Skeletal muscle satellite cell (primary cell): ENCODE measurements around the gene C3orf52.

Experiments
- H3K27me3 ChIP-seq: 2 replicates; pipeline ENCODE4 v1.7.0; 2013; ENCODE audit warnings: low read length; ENCODE audit not compliant: control insufficient read depth, insufficient read depth
- H3K36me3 ChIP-seq: 2 replicates; pipeline ENCODE4 v1.7.0; 2013; ENCODE audit warnings: mild to moderate bottlenecking, control low read depth, low read length; ENCODE audit not compliant: insufficient read depth
- H3K4me1 ChIP-seq: 2 replicates; pipeline ENCODE4 v1.7.0; 2013; ENCODE audit warnings: low read length; ENCODE audit not compliant: control insufficient read depth, insufficient read depth
- H3K4me2 ChIP-seq: 2 replicates; pipeline ENCODE4 v1.7.0; 2013; ENCODE audit warnings: mild to moderate bottlenecking, low read length
- H3K4me3 ChIP-seq: 2 replicates; pipeline ENCODE4 v1.7.0; 2013; ENCODE audit warnings: low read length
- H3K9ac ChIP-seq: 2 replicates; pipeline ENCODE4 v1.7.0; 2013; ENCODE audit warnings: mild to moderate bottlenecking, low read depth, low read length, moderate library complexity
- H3K9me3 ChIP-seq: replicated peaks from 2 replicates; pipeline ENCODE4 v1.7.0; 2013; ENCODE audit warnings: mild to moderate bottlenecking, control low read depth, low read length

The C3orf52 gene

DNA sequence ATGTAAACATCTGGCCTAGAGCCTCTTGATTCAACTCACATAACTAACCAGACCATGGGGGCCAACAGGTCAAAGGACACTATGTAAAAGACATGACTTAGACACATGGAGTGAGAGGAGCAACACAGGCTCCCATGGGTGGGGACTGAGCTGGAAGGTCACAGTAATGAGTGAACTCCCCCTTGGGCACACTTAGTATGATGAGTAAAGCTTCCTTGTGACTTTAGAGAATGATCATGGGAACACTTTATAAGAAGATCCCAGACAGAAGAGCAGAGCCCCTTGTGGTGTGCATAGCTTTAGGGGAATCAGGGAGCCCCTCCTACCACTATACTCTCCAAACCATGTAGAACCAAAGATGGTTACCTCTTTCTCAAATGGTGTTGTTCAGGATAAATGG, 36.7 kb downstream of the C3orf52 start:
- Histone ChIP-seq H3K4me1 (no peaks in the 10 kb centered on the region), H3K9me3 (no peaks in the 10 kb centered on the region), H3K36me3 (peaks cover 7% of the 10 kb centered on the region), H3K27me3 (no peaks in the 10 kb centered on the region), H3K4me2 (no peak overlapping the region), H3K9ac (no peak overlapping the region), H3K4me3 (no peak overlapping the region)

- Histone ChIP-seq H3K9ac (no peak overlapping the region), H3K4me2 (no peak overlapping the region), H3K9me3 (no peaks in the 10 kb centered on the region), H3K27me3 (no peaks in the 10 kb centered on the region), H3K36me3 (peaks cover 7% of the 10 kb centered on the region), H3K4me1 (no peaks in the 10 kb centered on the region), H3K4me3 (no peak overlapping the region)
These were observed 37.4 kb downstream of the C3orf52 start for GRCh38 chr3:112123548-112123947.

DNA sequence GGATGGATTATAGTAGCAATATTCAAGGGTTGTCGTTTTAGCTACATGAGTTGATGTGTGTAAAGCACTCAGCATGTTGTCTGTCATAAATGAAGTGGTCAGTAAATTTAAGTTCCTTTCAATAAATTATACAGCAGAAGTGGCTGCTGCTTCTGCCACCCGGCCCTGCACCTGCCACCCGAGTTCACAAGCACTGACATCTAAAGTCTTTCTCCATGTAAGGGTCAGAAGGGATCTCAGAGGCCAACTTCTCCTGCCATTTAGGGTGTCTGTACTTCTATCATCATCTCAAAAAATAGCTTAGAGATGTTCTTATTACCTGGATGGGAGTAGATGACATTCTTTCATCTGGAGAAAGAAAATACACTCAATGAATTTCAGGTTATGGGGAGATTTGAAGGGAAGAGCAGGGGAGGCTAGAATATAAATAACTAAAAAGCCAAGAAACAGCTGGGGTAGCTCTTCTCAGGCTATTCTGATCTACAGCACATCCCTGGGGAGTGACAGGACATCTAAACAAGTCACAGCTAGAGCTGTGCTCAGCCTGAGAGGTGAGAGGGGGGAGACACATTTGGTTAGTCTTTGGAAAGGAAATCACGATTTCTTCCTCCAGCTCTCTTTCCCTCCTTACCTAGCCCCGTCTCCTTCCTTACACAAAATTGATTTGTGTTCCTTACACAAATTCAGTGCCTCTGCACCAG, 38.9 kb downstream of the C3orf52 start:
- Histone ChIP-seq H3K9ac (no peak overlapping the region), H3K4me1 (no peaks in the 10 kb centered on the region), H3K9me3 (no peaks in the 10 kb centered on the region), H3K4me2 (no peak overlapping the region), H3K36me3 (peaks cover 3% of the 10 kb centered on the region), H3K4me3 (no peak overlapping the region), H3K27me3 (no peaks in the 10 kb centered on the region)

DNA sequence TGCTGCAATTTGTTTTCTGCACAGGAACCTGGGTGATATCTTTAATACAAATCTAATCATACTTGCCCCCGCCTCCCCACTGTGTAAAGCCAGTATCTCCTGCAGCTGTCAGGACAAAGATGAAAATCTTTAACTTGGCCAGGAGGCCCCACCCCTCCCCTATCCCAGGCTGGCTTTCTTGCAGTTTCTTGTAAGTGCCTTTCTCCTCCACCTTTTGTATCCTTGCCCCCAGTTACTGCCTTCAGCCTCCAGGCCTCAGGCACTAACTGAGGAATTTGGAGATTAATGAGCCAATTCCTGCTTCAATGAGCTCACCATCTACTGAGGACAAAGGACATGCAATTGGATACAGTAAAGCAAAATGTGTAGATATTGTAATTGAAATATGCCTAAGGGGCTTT, 40.3 kb downstream of the C3orf52 start:
- Histone ChIP-seq H3K27me3 (no peaks in the 10 kb centered on the region), H3K4me3 (no peak overlapping the region), H3K36me3 (peaks cover under 1% of the 10 kb centered on the region), H3K9me3 (no peaks in the 10 kb centered on the region), H3K9ac (no peak overlapping the region), H3K4me1 (no peaks in the 10 kb centered on the region), H3K4me2 (no peak overlapping the region)

GRCh38 chr3:112127522-112128494, 41.6 kb downstream of the C3orf52 start:
- Histone ChIP-seq H3K27me3 (no peaks in the 10 kb centered on the region), H3K4me2 (no peak overlapping the region), H3K4me1 (no peaks in the 10 kb centered on the region), H3K9ac (no peak overlapping the region), H3K4me3 (no peak overlapping the region), H3K36me3 (no peaks in the 10 kb centered on the region), H3K9me3 (no peaks in the 10 kb centered on the region)

GRCh38 chr3:112128843-112129727, 42.9 kb downstream of the C3orf52 start:
- H3K4me1 ChIP-seq = no peaks in the 10 kb centered on the region
- H3K9me3 ChIP-seq = no peaks in the 10 kb centered on the region
- no peak overlapping the region for H3K4me2 ChIP-seq
- no peak overlapping the region for H3K9ac ChIP-seq
- H3K27me3 ChIP-seq = no peaks in the 10 kb centered on the region
- no peaks in the 10 kb centered on the region for H3K36me3 ChIP-seq
- H3K4me3 ChIP-seq = no peak overlapping the region

- no peak overlapping the region for H3K9ac ChIP-seq
- H3K4me3 ChIP-seq = no peak overlapping the region
- no peak overlapping the region for H3K4me2 ChIP-seq
- H3K4me1 ChIP-seq = no peaks in the 10 kb centered on the region
- no peaks in the 10 kb centered on the region for H3K36me3 ChIP-seq
- no peaks in the 10 kb centered on the region for H3K27me3 ChIP-seq
- no peaks in the 10 kb centered on the region for H3K9me3 ChIP-seq
These were observed 43.9 kb downstream of the C3orf52 start for GRCh38 chr3:112129925-112130637.

- Histone ChIP-seq H3K27me3 (no peaks in the 10 kb centered on the region), H3K9ac (no peak overlapping the region), H3K36me3 (no peaks in the 10 kb centered on the region), H3K4me2 (no peak overlapping the region), H3K4me1 (no peaks in the 10 kb centered on the region), H3K4me3 (no peak overlapping the region), H3K9me3 (no peaks in the 10 kb centered on the region)
These were observed 44.4 kb downstream of the C3orf52 start for GRCh38 chr3:112130638-112130993.

DNA sequence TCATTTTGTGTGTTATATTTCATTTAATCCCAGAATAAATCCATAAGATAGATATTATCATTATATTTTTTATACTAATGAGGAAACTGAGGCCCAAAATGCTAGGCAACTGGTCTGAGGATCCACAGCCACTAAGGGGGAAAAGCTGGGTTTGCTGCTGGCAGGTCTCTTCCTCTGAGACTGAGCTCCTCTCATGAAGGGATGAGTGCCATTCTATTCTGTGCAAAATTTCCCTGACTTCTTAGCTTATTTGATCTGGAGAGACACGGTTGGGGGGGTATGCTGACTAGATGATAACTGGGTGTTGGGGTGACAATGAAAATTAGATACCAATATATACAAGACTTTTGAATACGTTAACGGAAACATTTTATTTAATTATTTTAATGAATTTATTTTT, 44.9 kb downstream of the C3orf52 start:
- Histone ChIP-seq H3K4me2 (no peak overlapping the region), H3K9ac (no peak overlapping the region), H3K4me1 (no peaks in the 10 kb centered on the region), H3K27me3 (no peaks in the 10 kb centered on the region), H3K36me3 (no peaks in the 10 kb centered on the region), H3K4me3 (no peak overlapping the region), H3K9me3 (no peaks in the 10 kb centered on the region)

GRCh38 chr3:112132088-112132487, 45.9 kb downstream of the C3orf52 start:
- no peaks in the 10 kb centered on the region for H3K4me1 ChIP-seq
- no peaks in the 10 kb centered on the region for H3K36me3 ChIP-seq
- no peak overlapping the region for H3K4me3 ChIP-seq
- H3K9ac ChIP-seq = no peak overlapping the region
- H3K9me3 ChIP-seq = no peaks in the 10 kb centered on the region
- H3K4me2 ChIP-seq = no peak overlapping the region
- H3K27me3 ChIP-seq = no peaks in the 10 kb centered on the region

DNA sequence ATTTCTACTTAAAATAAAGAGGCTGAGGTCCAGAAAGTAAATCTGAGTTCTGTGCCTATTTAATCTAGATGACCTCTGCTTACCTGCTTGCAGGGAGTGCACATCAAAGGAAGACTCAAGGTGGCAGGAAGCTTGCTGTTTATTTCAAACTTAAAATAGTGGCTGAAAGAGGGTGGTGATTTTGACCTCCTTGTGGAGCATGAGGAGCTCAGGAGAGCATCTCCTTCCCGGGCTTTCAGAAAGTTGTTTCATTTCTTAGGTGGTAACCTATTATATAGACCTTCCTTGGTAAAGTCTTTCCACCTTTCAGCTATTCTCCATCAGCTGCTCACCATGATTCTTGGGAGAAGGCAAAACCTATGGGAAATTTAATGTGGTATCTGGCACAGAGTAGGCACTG, 46.4 kb downstream of the C3orf52 start:
- Histone ChIP-seq H3K9me3 (no peaks in the 10 kb centered on the region), H3K4me2 (no peak overlapping the region), H3K27me3 (no peaks in the 10 kb centered on the region), H3K4me3 (no peak overlapping the region), H3K36me3 (no peaks in the 10 kb centered on the region), H3K4me1 (no peaks in the 10 kb centered on the region), H3K9ac (no peak overlapping the region)
